COLO829 (cell line): ENCODE results near the gene CYP4F12.

ENCODE experiments used
- DNase-seq: peaks from one replicate; pipeline ENCODE4 v3.0.0; 2012; ENCODE audit warnings: low spot score

CYP4F12 gene

DNA sequence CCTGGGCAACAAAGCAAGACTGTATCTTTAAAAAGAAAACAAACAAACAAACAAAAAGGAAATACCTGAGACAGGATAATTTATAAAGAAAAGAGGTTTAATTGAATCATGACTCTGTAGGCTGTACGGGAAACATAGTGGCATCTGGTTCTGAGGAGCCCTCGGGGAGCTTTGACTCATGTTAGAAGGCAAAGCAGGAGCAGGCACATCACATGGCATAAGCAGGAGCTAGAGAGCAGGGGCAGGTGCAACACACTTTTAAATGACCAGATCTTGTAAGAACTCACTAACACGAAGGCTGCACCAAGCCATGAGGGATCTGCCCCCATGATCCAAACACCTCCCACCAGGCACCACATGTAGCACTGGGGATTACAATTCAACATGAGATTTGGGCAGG is 41.8 kb downstream of the CYP4F12 start:
- no peak for DNase-seq

DNA sequence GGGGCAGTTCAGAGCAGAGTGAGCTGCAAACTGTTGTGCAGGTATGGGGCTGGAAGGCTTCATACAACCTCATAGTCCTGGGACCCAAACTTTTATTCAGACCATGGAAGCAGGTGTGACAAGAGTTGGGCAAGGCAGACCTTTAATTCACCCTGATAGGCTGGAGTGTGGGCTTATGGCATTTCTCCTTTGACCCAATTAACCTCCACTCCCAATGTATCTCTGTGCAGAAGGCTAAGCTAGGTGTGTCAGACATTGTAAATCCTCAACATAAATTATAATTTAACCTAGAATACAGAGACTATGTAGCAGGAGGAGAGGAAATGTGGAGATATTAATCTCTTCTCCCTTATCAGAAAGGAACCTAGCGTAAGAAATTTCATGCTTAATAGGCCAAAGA is 42.8 kb downstream of the CYP4F12 start:
- DNase-seq: no peak

DNA sequence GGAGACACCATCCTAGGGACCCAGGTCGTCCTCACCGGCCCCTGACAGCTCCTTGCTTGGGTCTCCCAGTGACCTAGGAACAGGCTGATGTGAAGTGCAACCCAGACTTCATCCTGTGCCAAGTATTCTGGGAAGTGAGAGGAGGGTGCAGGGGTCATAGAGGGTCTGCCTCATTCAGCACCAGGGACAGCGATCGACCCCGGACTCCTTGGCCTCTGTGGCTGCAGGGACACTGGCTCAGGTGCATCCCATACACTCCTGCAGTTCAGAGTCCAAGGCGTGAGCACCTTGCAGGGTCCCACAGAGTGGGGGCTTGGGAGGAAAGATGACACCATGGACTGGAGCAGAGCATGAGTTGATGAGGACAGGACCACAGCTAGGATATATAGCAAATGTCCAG is 44.9 kb downstream of the CYP4F12 start:
- DNase-seq: no peak

DNA sequence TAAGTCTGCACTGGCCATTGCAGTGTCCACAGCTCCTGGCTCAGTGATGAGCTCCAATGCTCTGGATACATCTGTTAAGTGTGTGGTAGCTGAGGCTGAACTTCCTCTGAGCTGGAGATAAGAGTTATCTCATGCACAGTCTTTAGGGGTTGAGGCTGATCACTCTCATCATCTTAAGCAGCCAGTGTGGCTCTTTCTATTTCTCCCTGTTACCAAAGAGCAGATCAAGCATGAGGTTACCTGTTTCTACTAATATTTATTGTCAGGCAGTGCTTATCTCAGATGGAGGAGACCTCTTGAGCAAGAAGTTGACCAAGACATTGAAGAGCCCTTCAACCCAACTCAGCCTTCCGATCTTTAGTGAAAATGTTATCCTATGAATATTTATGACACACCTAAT is 48.4 kb downstream of the CYP4F12 start:
- DNase-seq: no peak

DNA sequence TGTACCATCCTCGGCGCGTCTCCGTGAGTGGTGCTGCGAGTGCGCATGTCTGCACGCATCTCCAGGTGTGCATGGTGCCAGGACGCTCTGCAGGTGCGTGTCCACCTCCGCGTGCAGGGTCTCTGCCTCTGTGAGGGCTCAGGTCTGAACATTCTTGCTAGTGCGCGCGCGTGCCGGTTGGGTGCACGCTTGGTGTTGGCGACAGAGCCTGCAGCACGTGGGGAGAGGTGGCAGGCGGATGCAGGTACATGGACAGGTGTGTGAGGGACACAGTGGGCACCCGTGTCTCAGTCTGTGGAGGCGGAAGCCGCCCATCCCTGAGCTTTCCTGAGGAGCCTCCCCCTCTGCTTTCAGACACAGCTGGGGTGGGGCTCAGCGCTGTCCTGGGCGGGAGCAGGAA is 50.1 kb downstream of the CYP4F12 start:
- no peak for DNase-seq

DNA sequence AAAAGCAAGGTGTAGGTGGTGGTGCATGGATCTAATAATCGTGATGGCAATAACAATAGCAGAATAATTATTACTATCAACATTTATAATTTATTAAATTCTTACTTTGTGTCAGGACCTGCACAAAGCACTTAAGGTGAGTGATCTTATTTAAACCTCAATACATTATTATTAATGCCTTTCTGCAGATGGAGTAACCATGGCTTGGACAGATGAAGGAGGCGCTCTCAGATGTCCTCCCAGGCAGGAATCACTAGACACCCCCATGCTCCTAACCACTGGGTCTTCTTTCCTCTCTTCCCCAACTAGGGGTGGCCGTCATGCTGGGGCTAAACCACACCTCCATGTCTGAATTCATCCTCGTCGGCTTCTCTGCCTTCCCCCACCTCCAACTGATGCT is 54.8 kb downstream of the CYP4F12 start, which contains the start of gene OR10H2:
Gene OR10H2, plus strand, starts transcription at position 301 of the 400 bp plus-strand sequence. Its CDS starts 20 bp downstream, at position 321.
- no peak for DNase-seq

DNA sequence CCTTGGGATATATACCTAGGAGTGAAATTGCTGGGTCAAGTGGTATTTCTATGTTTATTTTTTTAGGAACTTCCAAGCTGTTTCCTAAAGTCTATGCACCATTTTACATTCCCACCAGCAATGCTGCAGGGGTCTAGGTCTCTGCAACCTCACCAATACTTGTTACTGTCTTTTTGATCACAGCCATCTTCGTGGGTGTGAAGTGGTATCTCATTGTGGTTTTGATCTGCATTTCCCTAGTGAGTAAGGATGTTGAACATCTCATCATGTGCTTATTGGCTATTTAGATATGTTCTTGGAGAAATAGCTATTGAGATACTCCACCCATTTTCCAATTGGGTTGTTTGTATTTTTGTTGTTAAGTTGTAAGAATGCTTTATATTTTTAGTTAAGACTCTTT is 57.7 kb downstream of the CYP4F12 start:
- no peak for DNase-seq

DNA sequence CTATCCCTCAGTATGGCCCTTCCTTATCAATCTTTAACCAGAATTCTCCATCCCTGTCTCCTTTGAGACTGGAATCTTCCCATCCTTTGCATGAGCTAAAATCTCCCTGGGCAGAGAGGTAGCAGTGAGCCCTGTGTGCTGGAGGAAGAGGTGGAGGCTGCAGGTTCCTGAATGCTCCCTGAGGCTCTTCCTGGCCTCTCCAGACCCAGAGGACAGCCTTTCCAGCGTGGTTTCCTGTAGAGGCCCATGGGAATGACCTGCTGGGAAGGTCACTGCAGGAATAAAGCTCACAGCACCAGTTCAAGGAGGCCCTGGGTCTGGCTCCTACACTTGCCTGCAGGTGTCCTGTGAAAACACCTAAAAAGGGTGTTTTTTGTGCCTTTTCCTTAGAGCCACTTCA is 59.5 kb downstream of the CYP4F12 start:
- DNase-seq: no peak

DNA sequence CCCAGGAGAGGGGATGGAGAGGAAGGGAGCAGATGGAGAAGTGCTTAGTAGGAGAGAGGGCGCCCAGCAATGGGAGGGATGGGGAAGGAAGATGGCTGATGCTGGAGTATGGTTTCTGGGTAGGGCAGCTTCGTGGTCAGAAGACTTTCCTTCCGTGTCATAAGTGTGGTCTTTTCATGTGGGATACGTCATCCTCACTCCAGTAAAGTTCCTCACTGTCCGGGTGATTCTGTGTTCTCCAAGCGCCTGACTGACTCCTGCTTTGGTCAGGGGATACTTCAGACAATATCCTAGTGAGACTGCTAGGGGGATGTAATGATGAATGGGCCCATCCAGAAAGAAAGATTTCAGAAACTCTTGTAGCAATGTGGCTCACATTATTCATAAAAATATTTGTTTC is 61.0 kb downstream of the CYP4F12 start:
- no peak for DNase-seq

DNA sequence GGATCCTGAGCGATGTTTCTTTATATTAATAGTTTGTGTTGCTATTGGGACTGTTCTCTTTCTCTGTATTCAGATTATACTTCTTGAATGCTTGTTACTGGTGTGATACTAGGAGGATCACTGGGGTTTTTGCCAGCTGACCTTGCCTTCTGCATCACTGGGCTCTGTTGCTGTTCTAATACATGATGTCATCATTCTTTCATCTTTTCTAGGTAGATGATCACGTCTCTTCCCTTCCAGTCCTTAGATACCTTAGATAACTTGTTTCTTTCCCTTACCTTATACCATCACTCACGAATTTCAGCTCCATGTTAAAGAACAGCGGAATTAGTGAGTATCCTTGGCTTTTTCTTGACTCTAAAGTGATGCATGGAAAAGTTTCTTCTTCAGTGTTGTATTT is 64.8 kb downstream of the CYP4F12 start, which contains the start of gene OR10H3:
Gene OR10H3, plus strand, starts transcription at position 264 of the 400 bp plus-strand sequence. CDS start 3,408 bp downstream, outside the sequence.
- DNase-seq: no peak

DNA sequence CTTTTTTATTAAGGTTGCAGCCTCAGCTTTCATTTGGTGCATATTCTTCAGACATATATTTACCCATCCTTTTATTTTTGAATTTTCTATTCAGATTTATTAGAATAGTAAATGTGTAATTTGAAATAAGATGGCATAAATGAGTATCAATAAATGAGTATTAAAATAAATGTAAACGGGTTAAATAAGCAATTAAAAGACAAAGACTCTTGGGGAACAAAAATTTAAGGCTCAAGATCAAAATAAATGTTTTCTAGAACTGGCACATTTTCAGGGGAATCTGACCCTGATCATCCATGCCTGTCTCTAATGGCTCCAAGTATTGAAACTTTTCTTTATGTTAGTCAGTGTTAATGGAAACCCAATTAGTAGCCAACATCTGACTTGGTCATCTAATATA is 67.9 kb downstream of the CYP4F12 start:
- DNase-seq: no peak
